Common myeloid progenitor, CD34-positive (primary cell): ENCODE results near the gene FOS.
A peak's percentile ranks its signal among the peaks of the same experiment; 100 is the strongest.
"Not testable (repeated sequence)": the region's sequence is repeated elsewhere in the genome, so short reads cannot be mapped to it uniquely, and the experiment has no call there.

Experiments
- CTCF ChIA-PET: fragments of 350-600 bp; sonication (Branson Sonifier 250); formaldehyde crosslinking; loops from one replicate; lab custom pipeline; 2021; ENCODE audit warnings: antibody characterized with exemption; lab: Charles Lee
- POLR2A ChIA-PET: fragments of 350-600 bp; sonication (Branson Sonifier 250); formaldehyde crosslinking; loops from one replicate; lab custom pipeline; 2021; ENCODE audit warnings: antibody characterized with exemption; lab: Charles Lee
- DNase-seq, 3 donors: peaks; one replicate each; pipeline versions ENCODE4 v3.0.0 to v3.0.0-alpha.2; 2013
- H3K27ac ChIP-seq, 2 experiments: 1 replicate in 1 of 2; 2 replicates in 1 of 2; pipeline ENCODE4 v1.7.0; 2013; ENCODE audit warnings: inconsistent platforms in 2 of 2, low read length in 2 of 2, mild to moderate bottlenecking in 2 of 2, low read depth in 1 of 2, moderate library complexity in 1 of 2; ENCODE audit not compliant: severe bottlenecking in 2 of 2, insufficient read depth in 1 of 2, poor library complexity in 1 of 2
- H3K27me3 ChIP-seq, 5 experiments: replicated peaks in 2 of 5; 1 replicate in 3 of 5; 2 replicates in 2 of 5; pipeline versions ENCODE4 v1.6.1 to v1.7.0; 2013; ENCODE audit warnings: low read length in 4 of 5, mild to moderate bottlenecking in 2 of 5, moderate library complexity in 2 of 5, inconsistent platforms in 1 of 5; ENCODE audit not compliant: insufficient read depth in 5 of 5, control insufficient read depth in 4 of 5
- H3K36me3 ChIP-seq, 4 experiments: 1 replicate in 2 of 4; 2 replicates in 2 of 4; pipeline versions ENCODE4 v1.6.1 to v1.7.0; 2013; ENCODE audit warnings: low read length in 3 of 4, control low read depth in 1 of 4, mild to moderate bottlenecking in 1 of 4; ENCODE audit not compliant: control insufficient read depth in 4 of 4, insufficient read depth in 4 of 4
- H3K4me1 ChIP-seq, 4 experiments: 1 replicate in 3 of 4; 2 replicates in 1 of 4; pipeline versions ENCODE4 v1.6.1 to v1.7.1; 2013; ENCODE audit warnings: low read length in 3 of 4, mild to moderate bottlenecking in 3 of 4, control low read depth in 1 of 4, inconsistent platforms in 1 of 4, moderate library complexity in 1 of 4; ENCODE audit not compliant: control insufficient read depth in 4 of 4, insufficient read depth in 4 of 4; ENCODE audit errors: control extremely low read depth in 1 of 4
- H3K4me3 ChIP-seq, 7 experiments: 1 replicate in 4 of 7; 2 replicates in 3 of 7; pipeline versions ENCODE4 v1.5.1 to v1.7.0; 2013; ENCODE audit warnings: mild to moderate bottlenecking in 7 of 7, low read length in 6 of 7, moderate library complexity in 6 of 7, inconsistent platforms in 2 of 7, low read depth in 2 of 7, control low read depth in 1 of 7; ENCODE audit not compliant: insufficient read depth in 4 of 7, control insufficient read depth in 1 of 7; ENCODE audit errors: extremely low read depth in 1 of 7
- H3K9me3 ChIP-seq, 5 experiments: 1 replicate in 4 of 5; 2 replicates in 1 of 5; pipeline versions ENCODE4 v1.6.1 to v1.7.1; 2013; ENCODE audit warnings: low read length in 4 of 5, mild to moderate bottlenecking in 2 of 5, inconsistent platforms in 1 of 5, low read depth in 1 of 5, moderate library complexity in 1 of 5; ENCODE audit not compliant: control insufficient read depth in 4 of 5, insufficient read depth in 2 of 5; ENCODE audit errors: control extremely low read depth in 1 of 5
- WGBS: methylation state at CpG from one replicate; pipeline ENCODE4 v1.1.5; 2013; ENCODE audit not compliant: insufficient coverage; 5-methylcytosine and 5-hydroxymethylcytosine counted together

FOS gene

DNA sequence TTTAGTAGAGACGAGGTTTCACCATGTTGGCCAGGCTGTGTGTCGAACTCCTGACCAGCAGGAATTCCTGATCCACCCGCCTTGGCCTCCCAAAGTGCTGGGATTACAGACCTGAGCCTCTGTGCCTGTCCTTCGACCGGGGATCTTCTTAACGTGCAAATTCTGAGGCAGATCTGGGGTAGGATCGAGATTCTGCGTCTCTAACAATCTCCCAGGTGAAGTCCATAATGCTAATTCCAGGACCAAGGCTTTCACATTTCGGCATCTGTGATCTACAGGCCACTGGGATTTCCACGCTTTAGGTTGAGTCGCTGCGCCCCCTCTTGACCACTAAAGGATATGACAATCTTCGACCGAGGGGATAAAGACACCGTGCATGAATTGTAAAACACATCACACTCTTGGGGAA, 24.8 kb downstream of the FOS start:
- H3K9me3 ChIP-seq: no peaks in the 10 kb centered on the region
- CTCF ChIA-PET: interaction anchor here (0.8 to 13.5 kb wide), 16 partner anchors 8 to 443 kb away, joined by 3 to 210 read pairs (median 8); partner anchors contain the start of gene NEK9
- no peak overlapping the region for H3K4me3 ChIP-seq
- H3K36me3 ChIP-seq: no peaks in the 10 kb centered on the region
- no peaks in the 10 kb centered on the region for H3K27me3 ChIP-seq
- peaks cover under 1 to 41% (median 22%) of the 10 kb centered on the region in 4 experiments for H3K4me1 ChIP-seq
- peak; percentile 75 to 87 (median 81) for DNase-seq
- POLR2A ChIA-PET: no interaction called here
- no peak overlapping the region for H3K27ac ChIP-seq
- 31% methylated on average over 15 of the region's 15 CpGs for WGBS

- not testable (repeated sequence) for H3K27me3 ChIP-seq, H3K36me3 ChIP-seq, DNase-seq, H3K27ac ChIP-seq, H3K4me3 ChIP-seq, H3K9me3 ChIP-seq
- POLR2A ChIA-PET: interaction anchor here (1.1 kb wide), 1 partner anchor 184 kb away, joined by 3 read pairs; no protein-coding TSS in a partner anchor
- peaks cover 0 to 18% (median 12%) of the 10 kb centered on the region in 4 experiments for H3K4me1 ChIP-seq
- WGBS: 100% methylated on average over 3 of the region's 4 CpGs
- CTCF ChIA-PET: interaction anchor here (0.8 to 13.5 kb wide), 13 partner anchors 28 to 349 kb away, joined by 3 to 210 read pairs (median 9); partner anchors contain the start of genes BATF and NEK9
These were observed 27.8 kb downstream of the FOS start for GRCh38 chr14:75306410-75306809.

DNA sequence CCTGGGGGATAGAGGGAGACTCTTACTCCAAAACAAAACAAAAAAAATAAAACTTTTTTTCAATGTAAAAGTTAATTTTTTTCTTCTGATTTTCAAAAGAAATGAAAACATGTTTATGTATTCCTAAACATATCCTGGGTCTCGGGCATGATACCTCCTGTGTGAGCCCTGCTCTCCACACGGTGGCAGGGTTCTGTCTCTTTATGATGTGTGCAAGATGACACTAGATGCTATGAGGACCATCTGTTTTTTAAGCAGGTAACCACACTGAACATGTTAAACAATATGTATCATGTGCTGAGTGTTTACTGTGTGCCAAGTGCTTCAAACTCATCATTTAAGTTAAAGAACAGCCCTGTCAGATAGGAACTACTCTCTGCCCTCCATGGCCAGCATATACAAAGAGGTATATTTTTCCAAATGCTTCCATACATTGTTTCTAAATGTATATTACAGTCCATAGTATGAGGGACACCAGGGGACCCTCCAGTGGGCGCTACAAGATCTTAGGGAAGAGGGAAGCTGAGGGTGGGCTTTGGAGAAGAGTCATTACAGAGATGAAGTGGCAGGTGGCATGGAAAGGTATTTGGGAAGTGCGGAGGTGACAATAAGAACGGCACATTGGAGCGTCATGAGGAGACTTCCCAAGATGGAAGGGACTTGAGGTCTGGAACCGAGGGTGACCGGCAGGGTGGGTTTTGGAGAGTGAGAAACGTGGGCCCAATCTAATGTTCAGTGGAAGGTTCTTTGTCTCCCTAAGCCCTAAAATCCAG, 28.5 kb downstream of the FOS start:
- ChIA-PET POLR2A (interaction anchor here (1.1 kb wide), 1 partner anchor 184 kb away, joined by 3 read pairs; no protein-coding TSS in a partner anchor), CTCF (interaction anchor here (0.9 to 13.5 kb wide), 14 partner anchors 21 to 348 kb away, joined by 3 to 210 read pairs (median 13); partner anchors contain the start of gene NEK9)
- WGBS: 77% methylated on average over 9 of the region's 9 CpGs

DNA sequence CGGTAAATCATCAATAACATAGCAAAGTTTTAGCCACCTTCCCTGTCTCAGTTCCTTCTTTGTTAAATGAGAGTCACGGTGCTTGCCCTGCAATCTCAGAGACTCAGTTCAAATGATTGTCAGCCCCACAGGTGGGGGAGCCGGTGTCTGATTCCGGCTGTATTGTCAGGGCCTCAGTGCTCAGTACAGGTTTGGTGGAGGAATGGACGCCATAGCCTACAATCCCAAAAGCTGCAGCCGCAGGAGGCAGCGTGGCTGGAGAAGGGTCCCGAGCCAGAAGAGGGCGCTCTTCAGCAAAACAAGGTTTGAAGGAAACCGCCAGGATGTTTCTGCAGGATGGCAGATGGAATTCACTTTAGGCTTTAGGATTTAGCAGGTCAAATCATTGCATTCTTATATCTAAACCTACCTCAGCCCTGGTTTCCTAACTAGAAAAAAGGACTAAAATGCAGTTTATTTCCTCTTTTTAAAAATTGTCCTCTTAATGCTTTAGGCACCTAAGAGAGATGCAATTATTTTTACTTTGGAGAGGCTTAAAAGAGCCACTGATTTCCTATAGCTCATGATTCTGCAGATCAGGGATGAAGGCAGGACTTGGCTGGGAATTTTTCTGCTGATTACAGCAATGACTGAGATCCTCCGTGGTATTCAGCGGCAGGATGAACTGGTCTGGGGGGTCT, 29.2 kb downstream of the FOS start:
- WGBS: 38% methylated on average over 7 of the region's 12 CpGs
- H3K9me3 ChIP-seq: no peaks in the 10 kb centered on the region
- no peaks in the 10 kb centered on the region for H3K36me3 ChIP-seq
- peak overlapping the region in 1 of 7 experiments; percentile 16 for H3K4me3 ChIP-seq
- DNase-seq: peak; percentile 75 to 81 (median 75)
- ChIA-PET POLR2A (no interaction called here), CTCF (interaction anchor here (0.8 to 13.5 kb wide), 17 partner anchors 14 to 347 kb away, joined by 3 to 210 read pairs (median 8); partner anchors contain the start of gene NEK9)
- peaks cover 0 to 15% (median 7%) of the 10 kb centered on the region in 4 experiments for H3K4me1 ChIP-seq
- no peak overlapping the region for H3K27ac ChIP-seq
- no peaks in the 10 kb centered on the region for H3K27me3 ChIP-seq

More for the DNA sequence above, 28.5 kb downstream of the FOS start:
- no peaks in the 10 kb centered on the region for H3K9me3 ChIP-seq
- no peak overlapping the region for H3K27ac ChIP-seq
- no peaks in the 10 kb centered on the region for H3K27me3 ChIP-seq
- no peaks in the 10 kb centered on the region for H3K36me3 ChIP-seq
- peaks cover 0 to 16% (median 5%) of the 10 kb centered on the region in 4 experiments for H3K4me1 ChIP-seq
- H3K4me3 ChIP-seq: peak overlapping the region in 1 of 7 experiments; percentile 16
- peak in 2 of 3 donors; percentile 61 to 64 for DNase-seq

- CTCF ChIA-PET: interaction anchor here (0.9 to 13.5 kb wide), 25 partner anchors 11 to 345 kb away, joined by 3 to 210 read pairs (median 6); partner anchors contain the start of genes JDP2 and NEK9
- H3K27me3 ChIP-seq, H3K4me3 ChIP-seq, H3K36me3 ChIP-seq, H3K4me1 ChIP-seq, POLR2A ChIA-PET, DNase-seq, H3K9me3 ChIP-seq, H3K27ac ChIP-seq: not testable (repeated sequence)
- 100% methylated on average over 5 of the region's 7 CpGs for WGBS
These were observed 30.4 kb downstream of the FOS start for GRCh38 chr14:75308991-75309390.

GRCh38 chr14:75309561-75309960, 30.9 kb downstream of the FOS start:
- CTCF ChIA-PET: interaction anchor here (0.9 to 13.5 kb wide), 24 partner anchors 11 to 345 kb away, joined by 3 to 210 read pairs (median 6); partner anchors contain the start of genes JDP2 and NEK9
- H3K4me1 ChIP-seq: peaks cover under 1 to 11% (median 5%) of the 10 kb centered on the region in 4 experiments
- H3K4me3 ChIP-seq, POLR2A ChIA-PET, DNase-seq, H3K9me3 ChIP-seq, H3K36me3 ChIP-seq, H3K27me3 ChIP-seq, H3K27ac ChIP-seq: not testable (repeated sequence)
- WGBS: 95% methylated on average over 13 of the region's 14 CpGs
